Kidney glomerular epithelial cell (primary cell): ENCODE measurements around the gene ZNF543.
"Not testable (repeated sequence)": the region's sequence is repeated elsewhere in the genome, so short reads cannot be mapped to it uniquely, and the experiment has no call there.

ENCODE experiments used
- DNase-seq: peaks from one replicate; lab custom pipeline; 2025; lab: John Stamatoyannopoulos, UW

ZNF543 gene

DNA sequence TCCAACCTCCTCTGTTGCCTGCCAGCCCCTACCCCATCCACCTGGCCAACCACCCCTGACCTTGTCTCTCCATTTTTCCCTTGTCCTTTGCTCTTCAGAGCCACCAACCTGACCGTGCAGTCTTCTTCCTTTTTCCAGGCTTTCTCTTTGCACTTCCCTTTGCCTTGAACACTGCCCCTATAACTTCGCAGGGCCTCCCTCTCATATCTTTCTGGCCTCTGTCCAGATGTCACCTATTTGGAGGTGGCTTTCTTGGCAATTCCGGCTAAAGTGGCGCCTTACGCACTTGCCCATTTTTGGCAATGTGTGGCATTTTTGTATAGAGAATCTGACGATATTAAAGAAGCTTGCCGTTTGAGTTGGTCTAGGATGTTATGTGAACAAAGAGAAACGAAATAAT, 844 bp downstream of the ZNF543 start:
- DNase-seq: no peak

DNA sequence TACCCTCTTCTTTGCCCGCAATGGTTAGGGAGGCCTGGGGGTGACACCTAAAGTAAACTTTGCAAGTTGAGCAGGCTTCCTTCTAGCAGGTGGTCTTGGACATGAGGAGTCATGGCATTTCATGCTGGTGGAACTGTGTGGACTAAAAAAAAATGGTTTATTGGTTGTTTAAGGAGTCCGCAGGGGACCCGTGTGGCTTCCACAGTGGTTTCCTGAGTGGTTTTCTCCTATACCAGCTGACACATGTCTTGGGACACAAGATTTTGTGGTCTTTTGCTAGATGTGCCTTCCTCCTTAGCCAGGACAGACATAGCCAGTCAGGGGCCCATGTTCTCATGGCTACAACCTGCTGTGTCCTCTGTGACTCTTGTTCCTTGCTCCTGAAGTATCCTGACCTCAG, 1.5 kb downstream of the ZNF543 start:
- no peak for DNase-seq

DNA sequence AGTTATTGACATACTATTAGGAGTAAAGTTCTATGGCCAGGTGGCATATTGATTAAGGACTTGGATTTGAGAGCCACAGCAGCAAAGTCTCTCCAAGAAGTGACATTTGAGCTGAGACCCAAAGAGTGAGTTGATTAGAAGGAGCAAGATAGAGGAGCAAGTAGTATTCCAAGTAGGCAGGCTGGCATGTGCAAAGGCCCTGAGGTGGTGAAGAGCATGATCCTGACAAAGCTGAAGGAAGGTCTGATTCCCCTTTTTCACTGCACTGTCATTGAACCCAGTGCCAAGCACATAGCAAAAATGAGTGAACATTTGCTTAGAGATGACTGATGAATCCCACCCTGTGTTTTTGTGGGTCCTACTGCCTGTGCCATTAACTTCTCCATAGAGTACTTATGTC, 4.7 kb downstream of the ZNF543 start:
- DNase-seq: no peak

DNA sequence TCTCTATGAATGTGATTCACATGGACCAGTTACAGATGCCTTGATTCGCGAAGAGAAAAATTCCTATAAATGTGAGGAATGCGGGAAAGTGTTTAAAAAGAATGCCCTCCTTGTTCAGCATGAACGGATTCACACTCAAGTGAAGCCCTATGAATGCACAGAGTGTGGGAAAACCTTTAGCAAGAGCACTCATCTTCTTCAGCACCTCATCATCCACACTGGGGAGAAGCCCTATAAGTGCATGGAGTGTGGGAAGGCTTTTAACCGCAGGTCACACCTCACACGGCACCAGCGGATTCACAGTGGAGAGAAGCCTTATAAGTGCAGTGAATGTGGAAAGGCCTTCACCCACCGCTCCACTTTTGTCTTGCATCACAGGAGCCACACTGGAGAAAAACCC, 7.7 kb downstream of the ZNF543 start:
- DNase-seq: no peak

DNA sequence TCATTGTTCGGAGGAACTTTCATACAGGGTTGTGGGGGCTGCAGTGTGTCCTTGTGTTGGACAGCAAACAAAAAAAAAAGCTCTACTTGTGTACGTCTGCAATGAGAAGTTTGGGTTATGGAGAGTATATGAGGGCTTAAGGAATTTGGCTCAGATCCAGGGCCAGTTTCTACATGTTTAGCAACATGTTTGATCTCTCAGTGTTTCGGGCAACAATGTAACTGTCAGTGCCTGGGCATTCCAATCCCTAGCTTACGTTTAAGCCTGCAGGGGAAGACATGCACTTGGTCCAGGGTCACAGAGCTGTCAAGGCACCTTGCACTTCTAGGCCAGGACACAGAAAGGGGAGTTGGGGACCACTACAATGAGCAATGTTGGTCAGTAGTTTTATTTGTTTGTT, 13.9 kb downstream of the ZNF543 start:
- DNase-seq: no peak

DNA sequence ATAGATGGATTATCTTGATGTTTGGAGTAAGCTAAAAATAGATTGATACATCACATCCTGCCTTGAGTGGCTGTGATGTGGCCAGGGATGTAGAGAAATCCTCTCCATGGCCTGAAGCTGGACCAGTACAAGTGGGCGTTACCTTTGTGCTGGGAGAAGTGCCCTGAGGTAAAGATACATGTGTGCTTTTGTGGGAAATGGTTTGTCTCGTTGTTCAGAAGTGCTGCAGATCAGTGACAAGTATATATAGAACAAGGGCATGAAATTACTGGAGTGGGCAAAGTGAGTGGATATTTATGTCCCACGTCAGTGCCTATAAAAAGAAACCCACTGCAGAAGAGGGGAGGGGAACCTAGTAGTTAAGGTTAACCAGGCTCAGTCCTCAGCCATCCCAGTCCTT, 18.6 kb downstream of the ZNF543 start:
- DNase-seq: no peak

DNA sequence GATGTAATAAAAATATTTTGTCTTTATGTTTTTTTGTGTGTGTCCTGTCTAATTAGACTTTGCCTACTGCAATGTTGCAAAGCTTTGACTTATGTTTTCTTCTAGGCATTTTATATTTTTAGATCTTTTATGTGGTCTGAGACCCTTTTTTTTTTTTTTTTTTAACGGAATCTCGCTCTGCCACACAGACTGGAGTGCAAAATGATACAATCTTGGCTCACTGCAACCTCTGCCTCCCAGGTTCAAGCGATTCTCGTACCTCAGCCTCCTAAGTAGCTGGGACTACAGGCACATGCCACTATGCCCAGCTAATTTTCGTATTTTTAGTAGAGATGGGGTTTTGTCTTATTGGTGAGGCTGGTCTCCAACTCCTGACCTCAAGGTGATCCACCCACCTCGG, 22.3 kb downstream of the ZNF543 start:
- no peak for DNase-seq

DNA sequence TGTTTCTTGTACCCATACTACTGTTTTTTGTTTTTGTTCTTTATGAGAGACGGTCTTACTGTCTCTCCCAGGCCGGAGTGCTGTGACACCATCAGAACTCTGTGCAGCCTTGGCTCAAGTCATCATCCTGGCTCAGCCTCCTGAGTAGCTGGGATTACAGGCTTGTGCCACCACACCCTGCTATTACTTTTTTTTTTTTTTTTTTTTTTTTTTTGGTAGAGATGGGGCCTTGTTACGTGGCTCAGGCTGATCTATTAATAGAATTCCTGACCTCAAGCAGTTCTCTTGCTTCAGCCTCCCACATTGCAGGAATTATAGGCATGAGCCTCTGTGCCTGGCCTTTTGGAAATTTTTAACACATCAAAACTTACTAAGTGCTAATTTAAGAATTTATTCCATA, 27.9 kb downstream of the ZNF543 start:
- no peak for DNase-seq

DNA sequence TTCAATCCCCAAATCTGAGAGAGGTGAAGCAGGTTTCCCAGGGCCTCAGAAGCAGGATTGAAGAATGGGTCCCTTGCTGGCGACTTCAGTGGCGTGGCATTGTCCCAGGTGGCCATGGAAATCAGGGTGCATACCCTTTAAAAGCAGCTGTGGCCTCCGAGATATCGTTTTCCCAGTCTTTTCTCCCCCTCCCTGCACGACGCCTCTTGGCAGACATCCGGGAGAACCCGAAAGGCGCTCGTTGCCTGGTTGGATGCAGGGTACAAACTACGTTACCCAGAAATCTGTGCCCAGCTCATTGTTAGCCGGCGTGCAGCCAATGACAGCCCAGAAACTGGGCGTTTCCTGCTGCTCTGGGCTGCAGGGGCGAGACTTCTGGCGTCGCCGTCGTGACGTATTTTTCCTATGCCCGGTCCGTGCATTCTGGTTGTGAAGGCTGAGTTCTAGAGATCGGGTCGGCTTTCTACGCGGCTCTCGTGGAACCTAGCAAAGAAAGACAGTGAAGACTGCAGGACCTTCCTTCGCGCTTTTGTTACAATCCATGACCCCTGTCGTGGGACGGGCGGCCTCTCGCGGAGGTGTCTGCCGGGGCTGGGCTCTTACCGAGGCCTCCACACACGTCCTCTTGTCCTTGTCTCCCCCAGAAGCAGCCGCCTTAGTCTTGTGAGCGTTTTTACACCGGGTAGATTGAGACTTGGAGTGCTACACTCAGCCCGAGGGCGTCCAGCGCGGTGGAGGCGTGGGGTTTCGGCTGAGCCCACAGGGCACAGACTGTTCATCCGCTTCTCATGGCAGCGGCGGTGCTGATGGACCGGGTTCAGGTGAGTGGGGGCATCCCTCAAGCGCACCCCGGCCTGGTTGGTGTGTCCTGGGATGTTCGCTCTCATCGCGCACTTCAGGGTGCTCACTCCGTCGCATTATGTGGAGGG, 30.9 kb downstream of the ZNF543 start, which contains the start of gene ZNF304:
TSS of gene ZNF304 (plus strand) at position 395 of the 929 bp plus-strand sequence. CDS start at position 789, 394 bp downstream.
- peak; percentile 94 for DNase-seq

DNA sequence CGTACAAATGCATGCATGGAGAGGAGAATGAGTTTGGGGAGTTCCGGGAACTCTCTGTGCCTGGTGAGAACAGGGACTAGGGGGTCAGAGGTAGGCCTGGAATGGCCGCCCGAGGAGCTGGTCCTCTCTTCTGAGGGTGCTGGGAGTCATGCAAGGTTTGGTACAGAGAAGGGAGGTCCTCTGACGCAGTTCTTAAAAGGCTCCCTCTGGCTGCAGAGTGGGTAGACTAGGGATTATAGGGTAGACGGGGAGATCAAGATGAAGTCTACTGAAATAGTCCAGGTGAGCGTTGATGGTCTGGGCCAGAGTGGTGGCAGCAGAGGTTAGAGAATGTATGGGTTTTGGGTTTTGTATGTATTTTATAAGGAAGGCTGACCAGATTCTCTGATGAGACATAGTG, 31.6 kb downstream of the ZNF543 start:
- DNase-seq: no peak

DNA sequence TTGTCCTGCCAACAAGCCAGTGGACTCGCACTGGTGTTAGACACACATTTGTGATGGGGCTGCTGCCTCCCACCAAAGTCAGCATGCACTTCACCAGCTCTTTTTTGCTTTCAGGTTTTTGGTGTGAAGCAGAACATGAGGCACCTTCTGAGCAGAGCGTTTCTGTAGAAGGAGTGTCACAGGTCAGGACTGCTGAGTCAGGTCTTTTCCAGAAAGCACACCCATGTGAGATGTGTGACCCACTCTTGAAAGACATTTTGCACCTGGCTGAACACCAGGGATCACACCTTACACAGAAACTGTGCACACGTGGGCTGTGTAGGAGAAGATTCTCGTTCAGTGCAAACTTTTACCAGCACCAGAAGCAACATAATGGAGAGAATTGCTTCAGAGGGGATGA, 35.6 kb downstream of the ZNF543 start:
- DNase-seq: no peak

DNA sequence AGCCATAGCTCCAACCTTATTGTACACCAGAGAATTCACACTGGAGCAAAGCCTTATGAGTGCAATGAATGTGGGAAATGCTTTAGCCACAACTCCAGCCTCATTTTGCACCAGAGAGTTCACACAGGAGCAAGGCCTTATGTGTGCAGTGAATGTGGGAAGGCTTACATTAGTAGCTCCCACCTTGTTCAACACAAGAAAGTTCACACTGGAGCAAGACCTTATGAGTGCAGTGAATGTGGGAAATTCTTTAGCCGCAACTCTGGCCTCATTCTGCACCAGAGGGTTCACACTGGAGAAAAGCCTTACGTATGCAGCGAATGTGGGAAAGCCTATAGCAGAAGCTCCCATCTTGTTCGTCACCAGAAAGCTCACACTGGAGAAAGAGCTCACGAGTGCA, 37.1 kb downstream of the ZNF543 start:
- DNase-seq: no peak

DNA sequence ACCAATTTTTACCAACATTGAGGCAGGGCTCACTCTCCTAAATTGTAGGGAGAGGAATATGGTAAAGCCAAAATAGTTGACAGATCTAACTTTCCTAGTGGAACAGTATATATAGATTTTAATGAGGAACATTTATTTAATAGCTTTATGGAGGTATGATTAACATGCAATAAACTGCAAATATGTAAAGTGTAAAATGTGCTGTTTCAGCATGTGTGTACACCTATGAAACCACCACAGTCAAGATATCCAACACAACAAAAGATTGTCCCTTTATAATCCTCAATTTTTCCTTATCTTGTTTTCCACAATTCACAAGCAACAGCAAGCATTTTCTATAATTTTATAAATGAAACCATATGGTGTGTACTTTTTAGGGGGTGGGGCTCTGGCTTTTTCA, 39.0 kb downstream of the ZNF543 start:
- no peak for DNase-seq

DNA sequence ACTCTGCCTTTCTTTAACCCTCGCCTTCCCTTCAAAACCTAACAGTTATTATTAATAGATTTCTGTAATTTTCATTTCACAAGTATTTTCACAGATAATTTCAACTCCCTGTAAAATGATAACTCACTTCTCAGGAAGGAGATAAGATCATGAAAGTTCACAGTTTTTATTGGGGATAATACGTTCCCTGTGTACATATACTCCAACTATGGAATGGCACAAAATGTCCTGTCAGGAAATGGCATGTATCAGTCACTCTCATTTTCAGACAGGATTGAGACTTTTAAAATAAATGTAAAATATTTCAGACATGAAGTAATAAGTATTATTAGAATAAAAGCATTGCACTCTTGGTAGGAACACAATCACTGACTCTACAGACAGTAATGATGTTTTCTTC, 42.1 kb downstream of the ZNF543 start:
- no peak for DNase-seq

DNA sequence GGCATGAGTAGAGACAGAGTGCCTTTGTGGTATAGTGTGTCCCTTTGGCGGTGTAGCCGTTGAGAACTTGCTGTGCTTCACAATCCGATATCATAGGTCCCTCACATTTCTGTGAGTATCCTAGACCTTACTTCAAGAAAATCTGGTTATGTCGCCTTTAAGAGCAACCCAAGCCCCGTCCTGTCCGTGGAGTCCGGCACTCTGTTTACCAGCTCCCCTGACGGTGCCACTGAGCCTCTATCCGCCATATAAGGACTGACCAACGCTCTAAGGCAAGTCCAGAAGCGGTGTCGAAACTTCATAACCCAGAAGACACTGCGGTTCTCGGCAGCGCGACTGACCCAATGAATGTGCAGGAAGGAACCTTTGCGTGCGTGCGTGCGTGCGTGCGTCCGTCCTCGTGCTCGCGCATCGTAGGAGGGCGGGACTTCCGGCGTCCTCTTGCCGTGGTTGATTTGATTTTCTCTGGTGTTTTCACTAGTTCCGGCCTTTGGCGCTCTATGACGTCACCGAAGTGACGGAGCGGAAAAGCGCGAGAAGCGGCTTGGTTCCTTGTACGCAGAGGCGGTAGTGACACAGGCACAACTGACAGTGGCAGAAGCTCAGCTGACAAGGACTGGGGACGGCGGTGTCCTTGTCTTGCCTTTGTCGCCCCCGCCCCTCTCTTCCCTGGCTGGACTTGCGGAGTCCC, 42.9 kb downstream of the ZNF543 start, which contains the start of the genes TRAPPC2B and ZNF547:
TSS of gene TRAPPC2B (plus strand) at position 555 of the 691 bp plus-strand sequence. CDS start 1,283 bp downstream, outside the sequence.
TSS of gene ZNF547 (plus strand) at position 555 of the 691 bp plus-strand sequence. CDS start 5,005 bp downstream, outside the sequence.
- DNase-seq: peak; percentile 98

DNA sequence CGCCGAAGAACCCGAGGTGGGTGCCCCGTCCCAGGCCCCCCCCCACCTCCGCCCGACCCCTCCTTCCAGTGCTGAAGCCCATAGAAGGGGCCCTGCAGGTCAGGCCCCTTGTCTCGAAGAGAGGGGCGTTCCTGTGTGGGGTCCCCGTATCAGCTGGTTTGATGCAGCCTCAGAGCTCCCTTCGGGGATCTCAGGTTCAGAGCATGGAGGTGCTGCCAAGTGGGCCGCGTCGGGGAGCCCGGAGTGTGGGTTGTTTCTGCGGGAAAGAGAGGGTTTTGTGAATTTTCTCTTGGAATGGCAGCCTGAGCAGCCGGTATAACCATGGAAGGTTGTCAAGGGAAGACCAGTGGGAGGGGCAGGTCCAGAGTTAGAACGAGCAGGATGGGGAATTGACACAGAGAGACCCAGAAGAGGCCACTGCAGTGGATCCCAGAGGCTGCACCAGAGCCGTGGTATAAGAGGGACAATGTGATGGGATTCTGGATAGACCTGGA, 43.5 kb downstream of the ZNF543 start:
- no peak for DNase-seq

DNA sequence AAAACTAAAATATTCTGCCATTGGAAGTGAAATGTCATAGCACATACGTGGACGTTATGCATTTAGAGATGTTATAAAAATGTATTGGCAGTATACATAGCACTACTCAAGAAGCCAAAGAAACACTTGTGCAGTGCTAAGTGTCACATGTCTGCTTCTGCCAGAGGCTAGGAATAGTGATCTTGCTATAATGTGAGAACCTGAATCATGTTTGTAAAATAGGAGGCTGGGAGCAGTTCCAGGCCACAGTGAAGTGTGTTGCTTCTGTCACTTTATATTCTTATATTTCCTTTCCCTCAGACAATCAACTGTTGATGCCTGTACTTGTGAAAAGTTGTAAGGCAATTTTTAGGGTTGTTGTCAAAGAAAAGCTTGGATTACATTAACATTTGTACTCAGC, 46.5 kb downstream of the ZNF543 start:
- no peak for DNase-seq

DNA sequence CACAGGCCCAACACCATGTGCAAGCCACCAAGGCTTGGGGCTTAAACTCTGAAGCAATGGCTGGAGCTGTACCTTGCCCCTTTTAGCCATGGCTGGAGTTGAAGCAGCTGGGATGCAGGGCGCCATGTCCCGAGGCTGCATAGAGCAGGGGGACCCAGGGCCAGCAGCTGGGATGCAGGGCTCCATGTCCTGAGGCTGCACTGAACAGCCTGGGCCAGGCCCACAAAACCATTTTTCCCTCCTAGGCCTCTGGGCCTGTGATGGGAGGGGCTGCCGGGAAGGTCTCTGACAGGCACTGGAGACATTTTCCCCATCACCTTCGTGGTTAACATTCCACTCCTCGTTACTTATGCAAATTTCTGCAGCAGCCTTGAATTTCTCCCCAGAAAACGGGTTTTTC, 53.9 kb downstream of the ZNF543 start:
- DNase-seq: no peak

DNA sequence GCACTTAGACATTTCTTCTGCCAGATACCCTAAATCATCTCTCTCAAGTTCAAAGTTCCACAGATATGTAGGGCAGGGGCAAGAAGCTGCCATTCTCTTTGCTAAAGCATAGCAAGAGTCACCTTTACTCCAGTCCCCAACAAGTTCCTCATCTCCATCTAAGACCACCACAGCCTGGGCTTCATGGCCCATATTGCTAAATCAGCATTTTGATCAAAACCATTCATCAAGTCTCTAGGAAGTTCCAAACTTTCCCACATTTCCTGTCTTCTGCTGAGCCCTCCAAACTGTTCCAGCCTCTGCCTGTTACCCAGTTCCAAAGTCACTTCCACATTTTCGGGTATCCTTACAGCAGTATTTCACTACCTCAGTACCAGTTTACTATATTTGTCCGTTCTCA, 54.4 kb downstream of the ZNF543 start:
- DNase-seq: not testable (repeated sequence)

DNA sequence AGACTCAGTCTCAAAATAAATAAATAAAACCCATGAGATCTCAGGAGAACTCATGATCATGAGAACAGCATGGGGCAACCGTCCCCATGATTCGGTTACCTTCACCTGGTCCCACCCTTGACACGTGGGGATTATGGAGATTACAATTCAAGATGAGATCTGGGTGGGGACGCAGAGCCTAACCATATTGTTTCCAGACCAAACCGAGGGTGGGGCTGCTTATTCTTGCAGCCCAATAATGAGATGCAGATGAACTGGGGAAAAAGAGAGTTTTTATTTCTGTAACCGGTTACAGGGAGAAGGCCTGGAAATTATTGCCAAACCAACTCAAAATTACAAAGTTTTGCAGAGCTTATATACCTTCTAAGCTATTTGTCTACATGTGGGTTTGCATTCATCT, 55.9 kb downstream of the ZNF543 start:
- no peak for DNase-seq

DNA sequence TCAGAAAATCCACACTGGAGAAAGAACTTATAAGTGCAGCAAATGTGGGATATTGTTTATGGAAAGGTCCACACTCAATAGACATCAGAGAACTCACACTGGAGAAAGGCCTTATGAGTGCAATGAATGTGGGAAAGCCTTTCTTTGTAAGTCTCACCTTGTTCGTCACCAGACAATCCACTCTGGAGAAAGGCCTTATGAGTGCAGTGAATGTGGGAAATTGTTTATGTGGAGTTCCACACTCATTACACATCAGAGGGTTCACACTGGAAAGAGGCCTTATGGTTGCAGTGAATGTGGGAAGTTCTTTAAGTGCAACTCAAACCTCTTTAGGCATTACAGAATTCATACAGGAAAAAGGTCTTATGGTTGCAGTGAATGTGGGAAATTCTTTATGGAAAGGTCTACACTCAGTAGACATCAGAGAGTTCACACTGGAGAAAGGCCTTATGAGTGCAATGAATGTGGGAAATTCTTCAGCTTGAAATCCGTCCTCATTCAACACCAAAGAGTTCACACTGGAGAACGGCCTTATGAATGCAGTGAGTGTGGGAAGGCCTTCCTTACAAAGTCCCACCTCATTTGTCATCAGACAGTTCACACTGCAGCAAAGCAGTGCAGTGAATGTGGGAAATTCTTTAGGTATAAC, 57.4 kb downstream of the ZNF543 start:
- no peak for DNase-seq
